C4-2B (cell line): ENCODE results near the gene LYZL6.
"Not testable (repeated sequence)": the region's sequence is repeated elsewhere in the genome, so short reads cannot be mapped to it uniquely, and the experiment has no call there.

Experiments used
- H3K27ac ChIP-seq: fragments of 450-650 bp; 2 replicates; pipeline ENCODE4 v1.5.1; 2017
- CTCF ChIP-seq: fragments of 450-650 bp; conservative IDR thresholded peaks from 2 replicates; pipeline ENCODE4 v1.5.1; 2017; ENCODE audit warnings: mild to moderate bottlenecking
- ZFX ChIP-seq: fragments of 450-650 bp; IDR thresholded peaks from 2 replicates; pipeline ENCODE4 v1.6.1; 2017

The LYZL6 gene

GRCh38 chr17:35947156-35947585 is 3.7 kb upstream of the LYZL6 start:
- no peak overlapping the region for H3K27ac ChIP-seq
- no peak for TF ChIP-seq ZFX
- peak; percentile 98 for TF ChIP-seq CTCF

GRCh38 chr17:35944151-35944550 is 638 bp upstream of the LYZL6 start:
- no peak overlapping the region for H3K27ac ChIP-seq
- TF ChIP-seq ZFX (no peak), CTCF (no peak)

- no peak for TF ChIP-seq CTCF
- TF ChIP-seq ZFX = no peak
- H3K27ac ChIP-seq = no peak overlapping the region
These were observed 826 bp downstream of the LYZL6 start for GRCh38 chr17:35942588-35943186.

GRCh38 chr17:35938492-35938891 is 5.0 kb downstream of the LYZL6 start:
- not testable (repeated sequence) for H3K27ac ChIP-seq

- TF ChIP-seq ZFX (no peak), CTCF (no peak)
- no peak overlapping the region for H3K27ac ChIP-seq
These were observed 7.5 kb downstream of the LYZL6 start for GRCh38 chr17:35936063-35936462.

- TF ChIP-seq ZFX = no peak
- no peak for TF ChIP-seq CTCF
- H3K27ac ChIP-seq = no peak overlapping the region
These were observed 8.8 kb downstream of the LYZL6 start for GRCh38 chr17:35934760-35935159.

- no peak for TF ChIP-seq CTCF
- no peak overlapping the region for H3K27ac ChIP-seq
These were observed 10.9 kb downstream of the LYZL6 start for GRCh38 chr17:35932586-35932985.

- no peak for TF ChIP-seq ZFX
- TF ChIP-seq CTCF = no peak
- H3K27ac ChIP-seq = no peak overlapping the region
These were observed 11.6 kb downstream of the LYZL6 start for GRCh38 chr17:35931794-35932425.
